MM.1S (cell line): ENCODE data around the gene MRPL37.
A peak's percentile ranks its signal among the peaks of the same experiment; 100 is the strongest.

Experiments used
- DNase-seq: peaks from one replicate; pipeline ENCODE4 v3.0.0-alpha.2; 2015
- H2AFZ ChIP-seq: fragments of 300-600 bp; sonication (generic); 2 replicates; pipeline ENCODE4 v1.6.0; 2016; ENCODE audit warnings: antibody characterized with exemption, low read length
- H3F3A ChIP-seq: fragments of 300-600 bp; sonication (generic); 2 replicates; pipeline ENCODE4 v1.6.1; 2016; ENCODE audit warnings: mild to moderate bottlenecking, antibody characterized with exemption, low read length, moderate library complexity, mixed read lengths; ENCODE audit not compliant: insufficient read depth
- H3K27ac ChIP-seq: fragments of 300-600 bp; sonication (generic); 2 replicates; pipeline ENCODE4 v1.5.1; 2016; ENCODE audit warnings: mild to moderate bottlenecking, low read length
- H3K27me3 ChIP-seq: fragments of 300-600 bp; sonication (generic); replicated peaks from 2 replicates; pipeline ENCODE4 v1.6.0; 2016; ENCODE audit warnings: low read length; ENCODE audit not compliant: insufficient read depth
- H3K36me3 ChIP-seq: fragments of 300-600 bp; sonication (generic); replicated peaks from 2 replicates; pipeline ENCODE4 v1.6.1; 2016; ENCODE audit warnings: mild to moderate bottlenecking, low read length, mixed read lengths; ENCODE audit not compliant: insufficient read depth
- H3K4me1 ChIP-seq: fragments of 300-600 bp; sonication (generic); 2 replicates; pipeline ENCODE4 v1.6.1; 2016; ENCODE audit warnings: low read length, mixed read lengths
- H3K4me2 ChIP-seq: fragments of 300-600 bp; sonication (generic); 2 replicates; pipeline ENCODE4 v1.6.0; 2016; ENCODE audit warnings: low read depth, low read length
- H3K4me3 ChIP-seq: fragments of 300-600 bp; sonication (generic); 2 replicates; pipeline ENCODE4 v1.5.1; 2016; ENCODE audit warnings: low read length, mixed read lengths
- H3K79me2 ChIP-seq: fragments of 300-600 bp; sonication (generic); 2 replicates; pipeline ENCODE4 v1.6.1; 2016; ENCODE audit warnings: mixed run types, low read length, mixed read lengths
- H3K9ac ChIP-seq: fragments of 300-600 bp; sonication (generic); 2 replicates; pipeline ENCODE4 v1.6.1; 2016; ENCODE audit warnings: low read length, mixed read lengths
- H3K9me2 ChIP-seq: fragments of 300-600 bp; sonication (generic); replicated peaks from 2 replicates; pipeline ENCODE4 v1.6.1; 2016; ENCODE audit warnings: mild to moderate bottlenecking, low read length, mixed read lengths; ENCODE audit not compliant: insufficient read depth
- H3K9me3 ChIP-seq: fragments of 300-600 bp; sonication (generic); replicated peaks from 2 replicates; pipeline ENCODE4 v1.6.1; 2016; ENCODE audit warnings: mild to moderate bottlenecking, low read length, mixed read lengths; ENCODE audit not compliant: insufficient read depth
- H4K20me1 ChIP-seq: fragments of 300-600 bp; sonication (generic); 2 replicates; pipeline ENCODE4 v1.6.1; 2016; ENCODE audit warnings: mild to moderate bottlenecking, low read length, moderate library complexity, mixed read lengths; ENCODE audit not compliant: insufficient read depth
- CTCF ChIP-seq: fragments of 300-600 bp; sonication (generic); IDR thresholded peaks from 2 replicates; pipeline ENCODE4 v1.5.1; 2016; ENCODE audit warnings: antibody characterized with exemption, low read length, mixed read lengths
- EZH2 ChIP-seq: fragments of 300-600 bp; sonication (generic); optimal IDR thresholded peaks from 2 replicates; pipeline ENCODE3; 2017; ENCODE audit warnings: low read depth, mild to moderate bottlenecking, antibody characterized with exemption, low read length, mixed read lengths
- EZH2phosphoT487 ChIP-seq: fragments of 300-600 bp; sonication (generic); IDR thresholded peaks from 2 replicates; pipeline ENCODE4 v1.6.1; 2018; ENCODE audit warnings: antibody characterized with exemption, low read length

Gene MRPL37

GRCh38 chr1:54263601-54264226, 63.7 kb downstream of the MRPL37 start:
- no peak overlapping the region for H3K27ac ChIP-seq
- H3K4me3 ChIP-seq: no peak overlapping the region
- H3K27me3 ChIP-seq: no peaks in the 10 kb centered on the region
- peak; percentile 26 for DNase-seq
- H3K9ac ChIP-seq: no peak overlapping the region
- H3K4me1 ChIP-seq: no peaks in the 10 kb centered on the region
- no peaks in the 10 kb centered on the region for H3F3A ChIP-seq
- no peaks in the 10 kb centered on the region for H4K20me1 ChIP-seq
- H2AFZ ChIP-seq: no peak overlapping the region
- no peaks in the 10 kb centered on the region for H3K9me2 ChIP-seq
- TF ChIP-seq CTCF (no peak), EZH2 (no peak)
- H3K79me2 ChIP-seq: no peaks in the 10 kb centered on the region
- H3K4me2 ChIP-seq: no peak overlapping the region
- H3K9me3 ChIP-seq: no peaks in the 10 kb centered on the region
- H3K36me3 ChIP-seq: no peaks in the 10 kb centered on the region

GRCh38 chr1:54265126-54265525, 65.2 kb downstream of the MRPL37 start:
- DNase-seq: no peak
- Histone ChIP-seq H3K36me3 (no peaks in the 10 kb centered on the region), H3K9me2 (no peaks in the 10 kb centered on the region), H3K4me1 (no peaks in the 10 kb centered on the region), H3K27ac (no peak overlapping the region), H3K9ac (no peak overlapping the region), H4K20me1 (no peaks in the 10 kb centered on the region), H3F3A (no peaks in the 10 kb centered on the region), H3K27me3 (no peaks in the 10 kb centered on the region), H3K9me3 (no peaks in the 10 kb centered on the region), H3K4me3 (no peak overlapping the region), H3K79me2 (no peaks in the 10 kb centered on the region), H2AFZ (no peak overlapping the region), H3K4me2 (no peak overlapping the region)
- TF ChIP-seq CTCF: no peak
- TF ChIP-seq EZH2phosphoT487: no peak
- TF ChIP-seq EZH2: no peak

GRCh38 chr1:54265659-54266058, 65.7 kb downstream of the MRPL37 start:
- no peaks in the 10 kb centered on the region for H3F3A ChIP-seq
- H3K4me3 ChIP-seq: no peak overlapping the region
- no peak overlapping the region for H3K27ac ChIP-seq
- H3K36me3 ChIP-seq: no peaks in the 10 kb centered on the region
- H3K4me2 ChIP-seq: no peak overlapping the region
- H4K20me1 ChIP-seq: no peaks in the 10 kb centered on the region
- no peak overlapping the region for H2AFZ ChIP-seq
- H3K9ac ChIP-seq: no peak overlapping the region
- H3K4me1 ChIP-seq: no peaks in the 10 kb centered on the region
- no peaks in the 10 kb centered on the region for H3K9me3 ChIP-seq
- no peaks in the 10 kb centered on the region for H3K27me3 ChIP-seq
- H3K79me2 ChIP-seq: no peaks in the 10 kb centered on the region
- H3K9me2 ChIP-seq: no peaks in the 10 kb centered on the region
- no peak for TF ChIP-seq EZH2
- no peak for TF ChIP-seq EZH2phosphoT487
- TF ChIP-seq CTCF: no peak
- DNase-seq: no peak
